A549 (cell line): ENCODE measurements around the gene SORCS3. TPM values are rescaled to one million over a fixed set of nuclear protein-coding genes. Genes with fewer than 3 reads are reported as not detected.

Source experiments
- ATAC-seq, 2 experiments: fragments of 200-7000 bp in 1 of 2; fragments of >200 bp in 1 of 2; cut with Nextera tagmentation in 1 of 2; cut with Tn5 transposase in 1 of 2; 3 replicates each; pipeline versions ENCODE4 v1.8.0 to v1.9.1; 2018 to 2020; ENCODE audit warnings: mild to moderate bottlenecking in 1 of 2, moderate library complexity in 1 of 2
- CTCF ChIA-PET: fragments of 300-600 bp; sonication (Branson Sonifier 250); formaldehyde crosslinking; extraction: SDS; loops from one replicate; lab custom pipeline; 2021; ENCODE audit warnings: antibody characterized with exemption, inconsistent platforms; lab: Yijun Ruan, JAX
- POLR2A ChIA-PET: fragments of 350-600 bp; formaldehyde crosslinking; extraction: SDS; loops from one replicate; lab custom pipeline; 2021; ENCODE audit warnings: antibody characterized with exemption, inconsistent platforms; lab: Yijun Ruan, JAX
- DNase-seq, 2 experiments: peaks; one replicate each; pipeline versions ENCODE4 v3.0.0 to v3.0.0-alpha.2; 2011 to 2016; ENCODE audit warnings: low read depth in 1 of 2, low spot score in 1 of 2
- FAIRE-seq: peaks from 2 replicates; lab custom pipeline; 2011; peaks lifted over from hg19 to GRCh38; lab: Jason Lieb, UNC
- H3K27ac ChIP-seq, 2 experiments: fragments of >200 bp; sonication (Bioruptor Twin); formaldehyde crosslinking; 3 replicates each; pipeline ENCODE4 v1.5.1; 2016 to 2017
- H3K4me1 ChIP-seq: fragments of >200 bp; sonication (Bioruptor Twin); formaldehyde crosslinking; 3 replicates; pipeline ENCODE4 v1.6.1; 2016
- H3K4me2 ChIP-seq: fragments of >200 bp; sonication (Bioruptor Twin); formaldehyde crosslinking; 3 replicates; pipeline ENCODE4 v1.6.1; 2016
- H3K4me3 ChIP-seq: fragments of >200 bp; sonication (Bioruptor Twin); formaldehyde crosslinking; 3 replicates; pipeline ENCODE4 v1.5.1; 2016
- H3K9me3 ChIP-seq: fragments of >200 bp; sonication (Bioruptor Twin); formaldehyde crosslinking; 3 replicates; pipeline ENCODE4 v1.6.1; 2016
- ATOH8 ChIP-seq: fragments of 250-450 bp; sonication (Bioruptor Pico); IDR thresholded peaks from 2 replicates; pipeline ENCODE4 v1.5.0; 2020; ENCODE audit warnings: low read depth, mild to moderate bottlenecking, moderate library complexity
- BCL3 ChIP-seq: fragments of >200 bp; sonication (Bioruptor Twin); formaldehyde crosslinking; IDR thresholded peaks from 3 replicates; pipeline ENCODE4 v1.6.1; 2016
- BHLHE40 ChIP-seq: IDR thresholded peaks from 2 replicates; pipeline ENCODE4 v1.6.1; 2012; ENCODE audit warnings: low read depth, low read length, inconsistent platforms
- CHD4 ChIP-seq: fragments of 200-600 bp; sonication (generic); IDR thresholded peaks from 2 replicates; pipeline ENCODE4 v1.6.1; 2016; ENCODE audit warnings: antibody characterized with exemption, mild to moderate bottlenecking, borderline replicate concordance
- EHF ChIP-seq: fragments of 250-450 bp; sonication (Bioruptor Pico); IDR thresholded peaks from 2 replicates; pipeline ENCODE4 v1.5.0; 2020; ENCODE audit warnings: mild to moderate bottlenecking
- EHMT2 ChIP-seq: fragments of 200-600 bp; sonication (generic); IDR thresholded peaks from 2 replicates; pipeline ENCODE4 v1.6.1; 2016; ENCODE audit warnings: antibody characterized with exemption, low read depth, mild to moderate bottlenecking, moderate library complexity
- EP300 ChIP-seq, 2 experiments: fragments of >200 bp; sonication (Bioruptor Twin); formaldehyde crosslinking; IDR thresholded peaks; 2 replicates in 1 of 2; 3 replicates in 1 of 2; pipeline ENCODE4 v1.6.1; 2016 to 2017
- ESRRA ChIP-seq: fragments of 150-350 bp; IDR thresholded peaks from 2 replicates; pipeline ENCODE4 v1.6.1; 2014; ENCODE audit warnings: mild to moderate bottlenecking, low read length, borderline replicate concordance
- FOXS1 ChIP-seq: fragments of 250-450 bp; sonication (Bioruptor Pico); IDR thresholded peaks from 2 replicates; pipeline ENCODE4 v1.5.0; 2020; ENCODE audit warnings: mild to moderate bottlenecking, moderate library complexity
- GATA3 ChIP-seq: IDR thresholded peaks from 2 replicates; pipeline ENCODE4 v1.6.1; 2012; ENCODE audit warnings: borderline replicate concordance
- HES2 ChIP-seq: fragments of >200 bp; sonication (Bioruptor Twin); formaldehyde crosslinking; IDR thresholded peaks from 2 replicates; pipeline ENCODE4 v1.6.1; 2016
- HEYL ChIP-seq: fragments of 250-450 bp; sonication (Bioruptor Pico); IDR thresholded peaks from 2 replicates; pipeline ENCODE4 v1.8.0; 2021; ENCODE audit warnings: mild to moderate bottlenecking, moderate library complexity
- HMGXB4 ChIP-seq: fragments of 250-450 bp; sonication (Bioruptor Pico); IDR thresholded peaks from 2 replicates; pipeline ENCODE4 v1.5.0; 2021; ENCODE audit warnings: mild to moderate bottlenecking, moderate library complexity, borderline replicate concordance
- HOXB13 ChIP-seq: fragments of 250-450 bp; sonication (Bioruptor Pico); IDR thresholded peaks from 2 replicates; pipeline ENCODE4 v1.5.0; 2020; ENCODE audit warnings: low read depth, mild to moderate bottlenecking, moderate library complexity
- JUN ChIP-seq, 2 experiments: fragments of >200 bp; sonication (Bioruptor Twin); formaldehyde crosslinking; IDR thresholded peaks; 2 replicates in 1 of 2; 3 replicates in 1 of 2; pipeline ENCODE4 v1.6.1; 2016 to 2017
- MAFK ChIP-seq: fragments of 450-650 bp; IDR thresholded peaks from 2 replicates; pipeline ENCODE4 v1.6.1; 2014; ENCODE audit not compliant: partially characterized antibody
- MAZ ChIP-seq: fragments of 150-350 bp; IDR thresholded peaks from 2 replicates; pipeline ENCODE4 v1.6.1; 2014; ENCODE audit warnings: antibody characterized with exemption, low read depth, low read length, borderline replicate concordance
- NPAS2 ChIP-seq: fragments of 250-450 bp; sonication (Bioruptor Pico); IDR thresholded peaks from 2 replicates; pipeline ENCODE4 v1.8.0; 2022; ENCODE audit warnings: mild to moderate bottlenecking, moderate library complexity, borderline replicate concordance
- POLR2A ChIP-seq: IDR thresholded peaks from 2 replicates; pipeline ENCODE4 v1.6.1; 2012; ENCODE audit warnings: mild to moderate bottlenecking, low read length
- RARB ChIP-seq: fragments of 250-450 bp; sonication (Bioruptor Pico); IDR thresholded peaks from 2 replicates; pipeline ENCODE4 v1.8.0; 2021; ENCODE audit warnings: mild to moderate bottlenecking, moderate library complexity
- SMC3 ChIP-seq: fragments of >200 bp; sonication (Bioruptor Twin); formaldehyde crosslinking; IDR thresholded peaks from 3 replicates; pipeline ENCODE4 v1.6.1; 2018; ENCODE audit warnings: inconsistent platforms
- TFCP2L1 ChIP-seq: fragments of 250-450 bp; sonication (Bioruptor Pico); IDR thresholded peaks from 2 replicates; pipeline ENCODE4 v1.5.0; 2021; ENCODE audit warnings: mild to moderate bottlenecking
- TP53 ChIP-seq: fragments of 250-450 bp; sonication (Bioruptor Pico); IDR thresholded peaks from 2 replicates; pipeline ENCODE4 v1.5.0; 2021; ENCODE audit warnings: mild to moderate bottlenecking, moderate library complexity
- USF2 ChIP-seq: fragments of 450-650 bp; IDR thresholded peaks from 2 replicates; pipeline ENCODE4 v1.6.1; 2014; ENCODE audit warnings: antibody characterized with exemption
- ZC3H11A ChIP-seq: fragments of 450-650 bp; IDR thresholded peaks from 2 replicates; pipeline ENCODE4 v1.6.1; 2014; ENCODE audit warnings: antibody characterized with exemption, mild to moderate bottlenecking
- ZFP36 ChIP-seq: fragments of 450-650 bp; IDR thresholded peaks from 2 replicates; pipeline ENCODE4 v1.6.1; 2014; ENCODE audit warnings: borderline replicate concordance; ENCODE audit not compliant: partially characterized antibody
- ZSCAN20 ChIP-seq: fragments of 250-450 bp; sonication (Bioruptor Pico); IDR thresholded peaks from 2 replicates; pipeline ENCODE4 v1.8.0; 2022; ENCODE audit warnings: mild to moderate bottlenecking, moderate library complexity
- WGBS: methylation state at CpG from one replicate; pipeline ENCODE4 v1.1.6; 2017; ENCODE audit errors: missing lambda C conversion rate; 5-methylcytosine and 5-hydroxymethylcytosine counted together
- polyA plus RNA-seq, 4 experiments: library from polyadenylated mRNA; depleted of rRNA in 3 of 4; stranded (reverse); fragments of >200 nt; fragmentation: RNase III in 1 of 4; extraction: RNeasy Plus Mini Kit Qiagen cat#74134 plus additional on column Dnase treatment in 1 of 4; gene quantifications; 2 replicates in 3 of 4; 3 replicates in 1 of 4; pipeline ENCODE4 v1.2.3, GENCODE V29; 2011 to 2017

Gene SORCS3
- polyA plus RNA-seq, 2 of the 4 experiments (the other 2 are of a cell fraction), result not detected

GRCh38 chr10:105104297-105104696 lies 463.2 kb downstream of the SORCS3 start:
- H3K4me3 ChIP-seq, result no peak overlapping the region
- no peak overlapping the region for H3K4me2 ChIP-seq
- H3K27ac ChIP-seq, result no peak overlapping the region
- WGBS, result 4% methylated on average over 2 of the region's 2 CpGs
- FAIRE-seq, result no peak
- H3K4me1 ChIP-seq, result no peaks in the 10 kb centered on the region
- CTCF ChIA-PET, result no interaction called here
- POLR2A ChIA-PET, result no interaction called here
- no peak for TF ChIP-seq POLR2A
- TF ChIP-seq HOXB13 (CRISPR knock-in tag), result no peak
- no peak for TF ChIP-seq NPAS2 (CRISPR knock-in tag)
- TF ChIP-seq EP300 (IDR thresholded peaks at IDR 0.05), result no peak
- TF ChIP-seq BHLHE40, result no peak
- TF ChIP-seq EHF (CRISPR knock-in tag), result no peak
- TF ChIP-seq TFCP2L1 (CRISPR knock-in tag), result no peak
- no peaks in the 10 kb centered on the region for H3K9me3 ChIP-seq
- no peak for DNase-seq
- ATAC-seq, result no peak

- DNase-seq (no peak), ATAC-seq (no peak)
- Histone ChIP-seq H3K4me1 (no peaks in the 10 kb centered on the region), H3K9me3 (no peaks in the 10 kb centered on the region)
- 34% methylated on average over 1 of the region's 1 CpG for WGBS
- POLR2A ChIA-PET, result no interaction called here
- TF ChIP-seq MAFK, result peak; percentile 24
- no peak for TF ChIP-seq BHLHE40
- TF ChIP-seq ZSCAN20 (CRISPR knock-in tag), result no peak
- TF ChIP-seq HMGXB4, result no peak
- TF ChIP-seq, all 56 proteins: peak for 1
- CTCF ChIA-PET, result no interaction called here
- FAIRE-seq, result no peak
- Histone ChIP-seq H3K4me3 (no peak overlapping the region), H3K27ac (no peak overlapping the region), H3K4me2 (no peak overlapping the region)
Measured at GRCh38 chr10:105109164-105109563, 468.1 kb downstream of the SORCS3 start.

- no peaks in the 10 kb centered on the region for H3K9me3 ChIP-seq
- H3K4me1 ChIP-seq, result no peaks in the 10 kb centered on the region
- CTCF ChIA-PET, result no interaction called here
- FAIRE-seq (no peak), ATAC-seq (no peak), DNase-seq (no peak)
- 2% methylated on average over 6 of the region's 6 CpGs for WGBS
- TF ChIP-seq BHLHE40, result no peak
- TF ChIP-seq TP53 (CRISPR knock-in tag), result no peak
- no peak for TF ChIP-seq HEYL (CRISPR knock-in tag)
- no peak for TF ChIP-seq ESRRA
- no peak for TF ChIP-seq GATA3
- TF ChIP-seq CHD4, result no peak
- TF ChIP-seq ATOH8 (CRISPR knock-in tag), result no peak
- no peak for TF ChIP-seq RARB (CRISPR knock-in tag)
- TF ChIP-seq HES2, result no peak
- TF ChIP-seq JUN (IDR thresholded peaks at IDR 0.05), result no peak
- no peak for TF ChIP-seq SMC3
- TF ChIP-seq MAFK, result no peak
- TF ChIP-seq BCL3, result no peak
- TF ChIP-seq USF2, result no peak
- no peak for TF ChIP-seq MAZ
- no peak for TF ChIP-seq ZFP36
- no peak for TF ChIP-seq ZC3H11A
- TF ChIP-seq FOXS1 (CRISPR knock-in tag), result no peak
- TF ChIP-seq EHMT2, result no peak
- H3K4me2 ChIP-seq, result no peak overlapping the region
- POLR2A ChIA-PET, result no interaction called here
- no peak overlapping the region for H3K27ac ChIP-seq
- H3K4me3 ChIP-seq, result no peak overlapping the region
Measured at GRCh38 chr10:105112862-105113261, 471.8 kb downstream of the SORCS3 start.
